OCI-LY7 (cell line): ENCODE data around the gene SAP30BP. TPM values are rescaled to one million over a fixed set of nuclear protein-coding genes. Genes with fewer than 3 reads are reported as not detected.
A peak's percentile ranks its signal among the peaks of the same experiment; 100 is the strongest.

ENCODE experiments used
- BruUV-seq: library from RNA; stranded (reverse); fragments of 400-500 nt; replicated peaks from 2 replicates; lab custom pipeline; 2021; lab: Mats Ljungman, UMichigan
- CTCF ChIA-PET: fragments of 300-600 bp; sonication (Branson Sonifier 250); formaldehyde crosslinking; loops from one replicate; lab custom pipeline; 2022; ENCODE audit warnings: antibody characterized with exemption; ENCODE audit not compliant: unreplicated experiment; lab: Charles Lee
- POLR2A ChIA-PET: fragments of 300-600 bp; sonication (Branson Sonifier 250); formaldehyde crosslinking; loops from one replicate; lab custom pipeline; 2022; ENCODE audit warnings: antibody characterized with exemption; lab: Charles Lee
- DNase-seq: peaks from one replicate; pipeline ENCODE4 v3.0.0-alpha.2; 2015; ENCODE audit warnings: low spot score
- H2AFZ ChIP-seq: fragments of 200-600 bp; sonication (generic), shearing (Covaris generic); 2 replicates; pipeline ENCODE4 v1.6.1; 2014; ENCODE audit warnings: mild to moderate bottlenecking, antibody characterized with exemption, low read length, moderate library complexity
- H3K27ac ChIP-seq: fragments of 200-600 bp; sonication (generic); 2 replicates; pipeline ENCODE4 v1.5.1; 2014; ENCODE audit warnings: mixed run types, low read depth, mild to moderate bottlenecking, moderate library complexity, low read length, inconsistent platforms; ENCODE audit not compliant: poor library complexity, severe bottlenecking
- H3K36me3 ChIP-seq: fragments of 200-600 bp; sonication (generic); 2 replicates; pipeline ENCODE4 v1.6.1; 2014; ENCODE audit warnings: mild to moderate bottlenecking, antibody characterized with exemption, low read length, moderate library complexity, mixed read lengths; ENCODE audit not compliant: insufficient read depth
- H3K4me1 ChIP-seq: fragments of 200-600 bp; sonication (generic); 2 replicates; pipeline ENCODE4 v1.5.1; 2014; ENCODE audit warnings: mild to moderate bottlenecking, low read length; ENCODE audit not compliant: insufficient read depth, poor library complexity, severe bottlenecking
- H3K4me2 ChIP-seq: fragments of 200-600 bp; sonication (generic); 2 replicates; pipeline ENCODE4 v1.6.1; 2014; ENCODE audit warnings: mild to moderate bottlenecking, low read length
- H3K4me3 ChIP-seq: fragments of 200-600 bp; sonication (generic); 2 replicates; pipeline ENCODE4 v1.5.1; 2014; ENCODE audit warnings: mild to moderate bottlenecking, low read depth, low read length; ENCODE audit not compliant: poor library complexity, severe bottlenecking
- H3K79me2 ChIP-seq: fragments of 200-600 bp; sonication (generic); 2 replicates; pipeline ENCODE4 v1.6.1; 2016; ENCODE audit warnings: low read depth, mild to moderate bottlenecking, low read length, moderate library complexity, mixed read lengths; ENCODE audit not compliant: insufficient read depth
- H3K9me2 ChIP-seq: fragments of 200-600 bp; sonication (generic); 2 replicates; pipeline ENCODE4 v1.6.1; 2016; ENCODE audit warnings: mild to moderate bottlenecking, low read length, mixed read lengths; ENCODE audit not compliant: insufficient read depth
- H3K9me3 ChIP-seq: fragments of 200-600 bp; sonication (generic); 2 replicates; pipeline ENCODE4 v1.6.1; 2014; ENCODE audit warnings: mild to moderate bottlenecking, mixed run types, low read length, mixed read lengths
- H4K20me1 ChIP-seq: fragments of 200-600 bp; sonication (generic); 2 replicates; pipeline ENCODE4 v1.6.1; 2014; ENCODE audit warnings: mild to moderate bottlenecking, antibody characterized with exemption, low read length, moderate library complexity, mixed read lengths; ENCODE audit not compliant: insufficient read depth
- CTCF ChIP-seq: fragments of 200-600 bp; sonication (generic); conservative IDR thresholded peaks from 2 replicates; pipeline ENCODE4 v1.5.1; 2014; ENCODE audit warnings: mild to moderate bottlenecking, antibody characterized with exemption, low read length, moderate library complexity, mixed read lengths
- EZH2phosphoT487 ChIP-seq: fragments of 200-600 bp; sonication (generic); IDR thresholded peaks from 2 replicates; pipeline ENCODE4 v1.6.1; 2018; ENCODE audit warnings: low read depth, borderline replicate concordance, mild to moderate bottlenecking, mixed run types, antibody characterized with exemption, low read length, moderate library complexity, mixed read lengths
- intact Hi-C: fragments of 100-400 bp; cut with micrococcal nuclease; formaldehyde crosslinking; loops from one replicate; pipeline ENCODE4 v1.10.0; 2022; ENCODE audit not compliant: unreplicated experiment
- total RNA-seq, 2 experiments: library from RNA; depleted of rRNA in 1 of 2; stranded (reverse); fragments of >200 nt in 1 of 2; shearing (Covaris generic) in 1 of 2; gene quantifications; 2 replicates each; pipeline ENCODE4 v1.2.3, GENCODE V29; 2014 to 2022

The SAP30BP gene
- total RNA-seq, 2 experiments from 2014 or later: 127 to 187 TPM

DNA sequence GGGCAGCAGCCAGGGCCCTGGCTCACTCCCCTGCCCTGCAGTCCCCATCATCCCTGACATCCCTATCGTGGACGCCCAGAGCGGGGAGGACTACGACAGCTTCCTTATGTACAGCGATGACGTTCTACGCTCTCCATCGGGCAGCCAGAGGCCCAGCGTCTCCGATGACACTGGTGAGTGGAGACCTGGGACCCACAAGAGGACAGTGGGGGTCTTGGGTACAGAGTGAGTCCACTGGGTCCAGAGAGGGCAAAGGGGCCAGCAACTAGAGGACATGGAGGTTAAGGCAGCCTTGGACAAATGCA lies 85.2 kb downstream of the SAP30BP start:
- ChIA-PET POLR2A (no interaction called here), CTCF (interaction anchor here (0.6 to 2.5 kb wide), 4 partner anchors 13 to 85 kb away, joined by 4 to 15 read pairs (median 10); partner anchors contain the start of genes GALK1, RECQL5 and SAP30BP)
- H3K9me2 ChIP-seq: no peaks in the 10 kb centered on the region

GRCh38 chr17:75752802-75753513 lies 85.8 kb downstream of the SAP30BP start:
- no peaks in the 10 kb centered on the region for H3K9me3 ChIP-seq
- no peaks in the 10 kb centered on the region for H4K20me1 ChIP-seq
- no peaks in the 10 kb centered on the region for H3K79me2 ChIP-seq
- peak overlapping the region; percentile 84 for H2AFZ ChIP-seq
- ChIA-PET POLR2A (interaction anchor here (0.6 to 1.4 kb wide), 10 partner anchors 9 to 192 kb away, joined by 3 to 6 read pairs (median 3); partner anchors contain the start of gene SAP30BP), CTCF (interaction anchor here (0.7 to 2.5 kb wide), 13 partner anchors 10 to 182 kb away, joined by 3 to 15 read pairs (median 6); partner anchors contain the start of genes GALK1, RECQL5, SAP30BP and SMIM5)
- H3K4me1 ChIP-seq: peaks cover 44% of the 10 kb centered on the region
- H3K4me3 ChIP-seq: peak overlapping the region; percentile 67
- H3K9me2 ChIP-seq: no peaks in the 10 kb centered on the region
- H3K27ac ChIP-seq: peak overlapping the region; percentile 10
- DNase-seq: peak; percentile 65
- no peaks in the 10 kb centered on the region for H3K36me3 ChIP-seq
- TF ChIP-seq EZH2phosphoT487 (no peak), CTCF (peak; percentile 71)
- intact Hi-C loops: loop anchor here (5.0 kb wide), 2 partner anchors 94 to 326 kb away; no protein-coding TSS in a partner anchor
- peak overlapping the region; percentile 77 for H3K4me2 ChIP-seq
- no TSS peak for BruUV-seq

More for the DNA sequence above, 85.2 kb downstream of the SAP30BP start:
- intact Hi-C loops: loop anchor here (5.0 kb wide), 2 partner anchors 95 to 325 kb away; no protein-coding TSS in a partner anchor
- Histone ChIP-seq H4K20me1 (no peaks in the 10 kb centered on the region), H2AFZ (no peak overlapping the region), H3K27ac (no peak overlapping the region), H3K9me3 (no peaks in the 10 kb centered on the region), H3K4me1 (peaks cover 50% of the 10 kb centered on the region), H3K4me2 (no peak overlapping the region), H3K79me2 (no peaks in the 10 kb centered on the region), H3K36me3 (no peaks in the 10 kb centered on the region), H3K4me3 (no peak overlapping the region)
- no peak for DNase-seq
- TF ChIP-seq EZH2phosphoT487 (no peak), CTCF (no peak)
- BruUV-seq: no TSS peak
